IPS-NIHi7 (cell line): ENCODE data around the gene LRRC42.
A peak's percentile ranks its signal among the peaks of the same experiment; 100 is the strongest.

ENCODE experiments used
- DNase-seq: peaks from one replicate; pipeline ENCODE4 v3.0.0; 2012; ENCODE audit warnings: mixed read lengths; ENCODE audit errors: extremely low spot score

The LRRC42 gene

GRCh38 chr1:54004481-54005049, 58.4 kb downstream of the LRRC42 start:
- no peak for DNase-seq

- DNase-seq = peak; percentile 14
Observed at GRCh38 chr1:54006508-54006907, 60.4 kb downstream of the LRRC42 start.

DNA sequence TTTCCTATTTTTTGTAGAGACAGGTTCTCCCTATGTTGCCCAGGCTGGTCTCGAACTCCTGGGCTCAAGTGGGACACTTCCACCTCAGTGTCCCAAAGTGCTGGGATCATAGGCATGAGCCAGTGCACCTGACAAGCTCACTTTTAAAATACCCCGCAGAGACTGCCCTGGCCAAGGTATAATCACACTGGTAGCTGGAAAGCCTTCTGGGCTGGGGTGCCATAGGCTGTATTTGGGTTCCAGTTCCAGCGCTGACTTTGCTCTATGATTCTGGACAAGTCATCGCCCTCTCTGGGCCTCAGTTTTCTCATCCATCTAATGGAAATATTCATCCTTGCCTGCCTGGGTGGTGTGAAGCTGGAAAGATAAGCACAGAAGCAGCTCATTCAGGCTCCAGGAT, 61.5 kb downstream of the LRRC42 start:
- no peak for DNase-seq

DNA sequence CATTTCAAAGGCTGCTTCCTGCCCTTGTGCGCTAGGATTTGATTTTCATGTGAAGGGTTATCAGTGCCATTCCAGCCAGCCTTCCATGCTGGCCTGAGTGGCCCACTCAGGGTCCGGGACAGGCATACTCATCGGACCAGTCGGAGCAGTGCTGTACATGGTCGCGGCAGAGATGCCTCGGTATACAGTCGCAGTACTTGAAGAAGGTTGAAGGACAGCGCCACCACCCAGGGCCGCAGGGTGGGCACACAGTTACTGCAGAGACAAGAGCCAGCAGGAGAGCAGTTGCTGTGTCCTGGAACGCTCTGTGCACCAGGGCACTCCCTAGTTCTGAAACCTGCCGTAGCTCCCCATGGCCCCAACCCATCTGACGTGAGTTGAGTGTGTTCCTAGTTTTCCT, 62.7 kb downstream of the LRRC42 start:
- peak; percentile 11 for DNase-seq

GRCh38 chr1:54009406-54009805, 63.3 kb downstream of the LRRC42 start:
- peak; percentile 8 for DNase-seq

GRCh38 chr1:54010415-54011117, 64.4 kb downstream of the LRRC42 start:
- DNase-seq = no peak

- DNase-seq = no peak
Observed at GRCh38 chr1:54011316-54012007, 65.3 kb downstream of the LRRC42 start.

- DNase-seq = peak; percentile 7
Observed at GRCh38 chr1:54012008-54012325, 65.8 kb downstream of the LRRC42 start.

- no peak for DNase-seq
Observed at GRCh38 chr1:54012863-54013262, 66.7 kb downstream of the LRRC42 start.

DNA sequence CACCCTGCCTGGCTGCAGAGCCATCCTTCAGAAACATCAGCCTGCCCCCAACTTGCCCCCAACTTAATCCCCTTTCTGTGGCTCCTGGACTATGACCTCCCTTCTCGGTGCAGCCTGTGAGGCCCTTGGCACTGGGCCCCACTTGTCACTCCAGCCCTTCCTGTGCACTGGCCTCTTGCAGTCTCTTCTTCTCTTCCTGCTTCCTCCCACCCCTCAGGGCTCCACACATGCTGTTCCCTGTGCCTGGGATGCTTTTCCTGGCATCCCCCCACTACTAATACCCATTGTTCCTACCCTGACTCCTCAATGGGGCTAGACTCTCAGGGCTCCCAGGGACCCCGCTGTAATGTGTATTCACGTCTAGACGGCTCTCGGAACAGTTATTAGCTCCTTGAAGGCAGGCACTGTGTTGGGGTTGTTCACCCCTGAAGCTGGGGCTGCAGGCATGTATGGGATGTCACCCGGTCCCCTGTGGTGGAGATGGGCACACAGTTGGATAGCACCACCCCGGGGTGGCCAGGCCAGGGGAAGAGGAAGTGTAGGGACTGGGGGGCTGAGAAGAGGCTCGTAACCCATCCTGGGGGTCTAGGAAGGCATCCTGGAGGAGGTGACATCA, 67.4 kb downstream of the LRRC42 start:
- DNase-seq = peak; percentile 8

DNA sequence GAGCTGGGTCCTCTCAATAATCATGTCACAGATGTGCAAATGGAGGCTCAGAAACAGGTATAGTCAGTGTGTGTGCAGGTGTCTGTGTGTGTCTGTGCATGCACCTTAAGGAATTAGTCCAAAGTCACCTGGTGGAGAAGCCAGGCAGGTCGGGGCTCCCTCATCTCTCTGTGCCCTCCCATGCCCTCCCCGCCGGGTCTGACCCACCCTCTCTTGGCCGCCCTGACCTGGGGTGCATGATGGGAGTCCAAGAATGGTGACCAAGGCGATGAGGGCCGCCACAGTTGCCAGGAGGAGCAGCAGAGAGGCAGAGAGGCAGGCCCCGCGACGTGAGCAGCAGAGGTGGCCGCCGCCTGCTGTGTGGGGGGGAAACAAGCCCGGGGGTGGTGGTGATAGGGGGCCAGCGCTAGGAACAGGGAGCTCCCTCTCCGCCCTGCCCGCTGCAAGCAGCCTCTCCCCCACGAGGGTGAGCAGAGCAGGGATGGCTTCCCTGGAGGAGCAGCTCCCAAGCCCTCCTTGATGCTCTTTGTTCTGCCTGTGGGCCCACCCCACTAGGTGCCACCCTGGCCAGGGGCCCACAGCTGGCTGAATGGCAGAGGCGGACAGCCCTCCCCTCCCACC, 68.0 kb downstream of the LRRC42 start:
- DNase-seq = peak; percentile 17

DNA sequence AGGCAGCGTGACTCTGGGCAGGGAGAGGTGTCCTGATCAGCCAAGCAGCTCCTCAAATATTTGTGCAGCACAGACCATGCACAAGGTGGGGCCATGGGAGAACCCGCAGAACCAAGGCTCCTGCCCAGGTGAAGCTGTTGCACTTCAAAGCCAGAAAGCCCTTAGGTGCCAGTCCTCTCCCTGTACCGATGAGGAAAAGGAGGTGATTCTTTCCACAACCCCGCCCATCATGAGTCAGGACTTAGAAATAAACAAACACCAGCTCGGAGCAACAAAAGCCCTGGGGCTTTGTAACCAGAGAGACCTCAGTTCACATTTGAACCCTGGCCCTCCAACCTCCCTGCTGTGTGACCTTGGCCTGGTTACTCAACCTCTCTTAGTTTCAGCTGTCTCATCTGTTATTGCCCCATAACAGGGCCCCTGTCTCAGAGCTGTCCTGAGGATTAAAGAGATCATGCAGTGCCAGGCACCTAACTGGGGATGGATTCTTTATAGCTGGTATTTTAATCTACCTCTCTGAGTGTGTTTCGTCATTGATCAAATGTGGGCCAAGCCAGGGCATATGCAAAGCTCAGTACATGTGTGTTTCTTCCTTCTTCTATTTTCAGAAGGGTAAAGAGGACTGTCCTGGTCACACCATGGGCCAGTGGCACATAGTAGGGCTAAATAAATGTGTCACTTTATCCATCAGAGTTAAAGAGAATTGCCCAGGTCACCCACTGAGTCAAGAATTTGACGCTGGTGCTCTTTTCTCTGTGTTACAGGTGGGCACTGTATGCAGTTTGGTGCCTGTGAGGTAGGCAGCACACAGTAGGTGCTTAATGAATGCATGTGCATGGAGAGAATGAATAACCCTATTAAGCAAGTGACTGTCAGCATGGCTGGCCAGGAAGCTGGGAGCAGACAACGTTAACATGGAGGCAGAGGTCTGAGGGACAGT, 70.5 kb downstream of the LRRC42 start:
- DNase-seq = peak; percentile 66
